ENCODE results near the gene ADK. TPM values are rescaled to one million over a fixed set of nuclear protein-coding genes. Genes with fewer than 3 reads are reported as not detected.

Gene ADK
- total RNA-seq, 3 donors from 2014 or later = 13.8 to 24.0 (median 22.9) TPM

GRCh38 chr10:74620626-74621025 is 469.6 kb downstream of the ADK start:
- intact Hi-C loops (cut with DNase I, micrococcal nuclease) = no loop called here
- H3K36me3 ChIP-seq (ENCODE audit: low read depth) = no peaks in the 10 kb centered on the region
- no peaks in the 10 kb centered on the region for H3K9me3 ChIP-seq
- H3K4me3 ChIP-seq = no peak overlapping the region
- no peaks in the 10 kb centered on the region for H3K4me1 ChIP-seq (ENCODE audit: low read depth)
- no peak for TF ChIP-seq CTCF (IDR thresholded peaks at IDR 0.05)
- ATAC-seq (no peak), DNase-seq (no peak)

GRCh38 chr10:74623786-74624185 is 472.8 kb downstream of the ADK start:
- DNase-seq (no peak), ATAC-seq (no peak)
- intact Hi-C loops (cut with DNase I, micrococcal nuclease) = no loop called here
- Histone ChIP-seq H3K36me3 (ENCODE audit: low read depth) (no peaks in the 10 kb centered on the region), H3K9me3 (no peaks in the 10 kb centered on the region), H3K4me3 (no peak overlapping the region), H3K4me1 (ENCODE audit: low read depth) (no peaks in the 10 kb centered on the region)
- no peak for TF ChIP-seq CTCF (IDR thresholded peaks at IDR 0.05)

GRCh38 chr10:74624501-74624900 is 473.5 kb downstream of the ADK start:
- Histone ChIP-seq H3K9me3 (no peaks in the 10 kb centered on the region), H3K36me3 (ENCODE audit: low read depth) (no peaks in the 10 kb centered on the region), H3K4me3 (no peak overlapping the region), H3K4me1 (ENCODE audit: low read depth) (no peaks in the 10 kb centered on the region)
- no peak for DNase-seq
- no peak for ATAC-seq
- intact Hi-C loops (cut with DNase I, micrococcal nuclease) = no loop called here
- TF ChIP-seq CTCF (IDR thresholded peaks at IDR 0.05) = no peak

GRCh38 chr10:74628136-74628535 is 477.1 kb downstream of the ADK start:
- ATAC-seq = no peak

GRCh38 chr10:74634995-74635536 is 484.0 kb downstream of the ADK start:
- no peak for TF ChIP-seq CTCF (IDR thresholded peaks at IDR 0.05)
- ATAC-seq = no peak
- H3K36me3 ChIP-seq (ENCODE audit: low read depth) = no peaks in the 10 kb centered on the region
- no peak overlapping the region for H3K4me3 ChIP-seq
- H3K9me3 ChIP-seq = peaks cover 10% of the 10 kb centered on the region
- no peaks in the 10 kb centered on the region for H3K4me1 ChIP-seq (ENCODE audit: low read depth)
- intact Hi-C loops (cut with DNase I, micrococcal nuclease) = no loop called here
- DNase-seq = no peak

More at GRCh38 chr10:74628136-74628535, 477.1 kb downstream of the ADK start:
- no peak for DNase-seq
- no peaks in the 10 kb centered on the region for H3K36me3 ChIP-seq (ENCODE audit: low read depth)
- no peak for TF ChIP-seq CTCF (IDR thresholded peaks at IDR 0.05)
- H3K9me3 ChIP-seq = no peaks in the 10 kb centered on the region
- H3K4me3 ChIP-seq = no peak overlapping the region
- H3K4me1 ChIP-seq (ENCODE audit: low read depth) = no peaks in the 10 kb centered on the region
- intact Hi-C loops (cut with DNase I, micrococcal nuclease) = no loop called here

- TF ChIP-seq CTCF (IDR thresholded peaks at IDR 0.05) = no peak
- ATAC-seq (no peak), DNase-seq (no peak)
- H3K36me3 ChIP-seq (ENCODE audit: low read depth) = no peaks in the 10 kb centered on the region
- no peaks in the 10 kb centered on the region for H3K4me1 ChIP-seq (ENCODE audit: low read depth)
- H3K9me3 ChIP-seq = peaks cover 10% of the 10 kb centered on the region
- intact Hi-C loops (cut with DNase I, micrococcal nuclease) = no loop called here
- no peak overlapping the region for H3K4me3 ChIP-seq
These were observed 484.6 kb downstream of the ADK start for GRCh38 chr10:74635655-74636054.
